Gastrocnemius medialis (tissue), 4 donors: Measurements from ENCODE around the gene ADCY9. TPM values are rescaled to one million over a fixed set of nuclear protein-coding genes. Genes with fewer than 3 reads are reported as not detected.
"Not testable (repeated sequence)": the region's sequence is repeated elsewhere in the genome, so short reads cannot be mapped to it uniquely, and the experiment has no call there.

Experiments
- ATAC-seq, 2 donors: fragments of 150-250 bp; one replicate each; pipeline ENCODE4 v1.9.1; 2016
- DNase-seq, 2 donors: peaks; one replicate each; pipeline ENCODE4 v3.0.0-alpha.2; 2019
- H3K27ac ChIP-seq, 4 donors: fragments of 200-600 bp; sonication (generic); 1 replicate in 1 of 4; 2 replicates in 3 of 4; pipeline ENCODE4 v1.5.1; 2016 to 2018; ENCODE audit warnings: mild to moderate bottlenecking in 2 of 4, moderate library complexity in 1 of 4
- H3K27me3 ChIP-seq, 3 donors: fragments of 200-600 bp; sonication (generic) in 2 of 3; 1 replicate in 1 of 3; 2 replicates in 2 of 3; pipeline versions ENCODE4 v1.5.1 to v1.6.0; 2016 to 2019; ENCODE audit warnings: mild to moderate bottlenecking in 1 of 3, moderate library complexity in 1 of 3
- H3K36me3 ChIP-seq, 2 donors: fragments of 200-600 bp; sonication (generic) in 1 of 2; one replicate each; pipeline ENCODE4 v1.5.1; 2017 to 2018
- H3K4me1 ChIP-seq, 2 donors: fragments of 200-600 bp; sonication (generic) in 1 of 2; one replicate each; pipeline ENCODE4 v1.5.1; 2016 to 2017; ENCODE audit warnings: mild to moderate bottlenecking in 2 of 2
- H3K4me3 ChIP-seq, 4 donors: fragments of 200-600 bp; sonication (generic) in 3 of 4; 1 replicate in 1 of 4; 2 replicates in 3 of 4; pipeline ENCODE4 v1.5.1; 2016 to 2019; ENCODE audit warnings: mild to moderate bottlenecking in 2 of 4
- H3K9me3 ChIP-seq, 3 donors: fragments of 200-600 bp; sonication (generic) in 2 of 3; 1 replicate in 1 of 3; 2 replicates in 2 of 3; pipeline ENCODE4 v1.5.1; 2016 to 2019
- POLR2A ChIP-seq, 2 donors: fragments of 450-650 bp; IDR thresholded peaks; one replicate each; pipeline ENCODE4 v1.6.1; 2017; ENCODE audit warnings: antibody characterized with exemption in 2 of 2, mild to moderate bottlenecking in 2 of 2, moderate library complexity in 2 of 2
- in situ Hi-C, 4 donors: fragments of 200-750 bp; cut with MboI; loops; one replicate each; pipeline versions ENCODE4 v1.15.0 to v1.8.0; 2017; ENCODE audit warnings: low sequenced_read_pairs in 4 of 4
- intact Hi-C: fragments of 100-400 bp; cut with DNase I; formaldehyde crosslinking; loops from one replicate; pipeline ENCODE4 v1.15.1; 2023; ENCODE audit warnings: low total_unique reads
- total RNA-seq, 4 donors: library from RNA; depleted of rRNA; stranded (reverse); fragments of >200 nt; gene quantifications; one replicate each; pipeline versions ENCODE4 v1.1.0 to v1.2.3, GENCODE V29; 2016
- TF ChIP-seq, protein P1 (sequence below), 5 experiments: fragments of 450-650 bp in 3 of 5; fragments of 200-600 bp in 2 of 5; sonication (generic) in 2 of 5; IDR thresholded peaks in 4 of 5; conservative IDR thresholded peaks in 1 of 5; 1 replicate in 4 of 5; 2 replicates in 1 of 5; pipeline ENCODE4 v1.5.1; 2016 to 2019; ENCODE audit warnings: antibody characterized with exemption in 5 of 5, mild to moderate bottlenecking in 3 of 5, moderate library complexity in 3 of 5

Gene ADCY9
- total RNA-seq, 4 donors from 2014 or later = 84.9 to 223 (median 163) TPM

DNA sequence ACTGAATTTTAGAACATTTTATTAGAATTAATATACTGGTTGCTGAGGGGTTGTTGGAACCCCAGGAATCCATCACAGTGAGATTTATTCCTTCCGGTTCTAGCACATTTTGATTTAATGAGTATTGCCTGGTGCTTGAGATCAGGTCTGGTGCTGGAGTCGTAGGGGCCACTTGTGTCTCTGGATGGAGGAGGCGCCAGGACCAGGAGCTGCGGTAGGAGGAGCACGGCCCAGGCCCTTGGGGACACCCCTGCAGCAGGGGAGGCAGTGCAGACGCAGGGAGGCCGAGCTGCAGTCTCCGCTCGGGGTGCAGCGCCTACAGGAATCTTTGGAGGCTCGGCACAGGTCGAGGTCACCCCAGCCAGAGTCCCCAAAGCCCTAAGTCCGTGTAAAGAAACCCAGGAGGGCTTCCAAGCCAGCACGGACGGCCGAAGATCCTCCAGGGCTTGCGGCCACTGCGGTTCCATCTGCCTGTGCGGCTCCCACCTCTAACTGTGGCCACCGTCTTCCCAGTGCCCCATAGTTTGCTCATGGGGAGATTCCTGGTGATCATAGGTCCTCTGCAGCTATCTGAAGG, 169.6 kb downstream of the ADCY9 start:
- intact Hi-C loops = no loop called here

DNA sequence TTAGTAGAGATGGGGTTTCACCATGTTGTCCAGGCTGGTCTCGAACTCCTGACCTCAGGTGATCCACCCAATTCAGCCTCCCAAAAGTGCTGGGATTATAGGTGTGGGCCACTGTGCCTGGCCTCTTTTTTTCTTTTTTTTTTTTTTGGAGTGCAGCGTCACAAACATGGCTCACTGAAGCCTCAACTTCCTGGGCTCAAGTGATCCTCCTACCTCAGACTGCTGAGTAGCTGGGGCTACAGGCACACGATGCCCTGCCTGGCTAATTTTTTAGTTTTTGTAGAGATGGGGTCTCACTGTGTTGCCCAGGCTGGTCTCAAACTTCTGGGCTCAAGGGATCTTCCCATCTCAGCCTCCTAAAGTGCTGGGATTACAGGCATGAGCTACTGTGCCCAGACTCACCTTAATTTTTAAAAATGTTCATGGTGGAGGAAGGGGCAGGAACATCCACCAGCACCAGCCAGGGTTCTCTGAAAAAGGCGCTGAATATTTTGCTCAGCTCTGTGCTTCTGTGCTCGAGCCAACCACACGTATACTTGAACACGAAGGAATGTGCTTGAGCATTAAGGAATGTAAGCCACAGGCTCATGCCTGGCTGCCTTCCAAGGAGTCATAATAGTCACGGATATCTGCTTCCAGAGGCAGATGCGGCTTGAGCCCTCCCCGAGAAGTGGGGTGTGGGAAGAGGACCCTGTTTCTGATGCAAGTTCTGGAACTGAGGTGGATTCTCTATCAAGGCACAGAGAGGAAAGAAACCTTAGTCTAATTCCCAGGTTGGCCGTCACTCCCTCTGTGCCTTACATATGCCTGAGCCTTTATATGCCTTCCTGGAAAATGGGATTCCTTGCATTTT, 170.3 kb downstream of the ADCY9 start:
- intact Hi-C loops = no loop called here
- H3K4me3 ChIP-seq = no peak overlapping the region
- H3K36me3 ChIP-seq = no peaks in the 10 kb centered on the region
- TF ChIP-seq POLR2A (IDR thresholded peaks at IDR 0.05) = no peak
- TF ChIP-seq, protein P1, sequence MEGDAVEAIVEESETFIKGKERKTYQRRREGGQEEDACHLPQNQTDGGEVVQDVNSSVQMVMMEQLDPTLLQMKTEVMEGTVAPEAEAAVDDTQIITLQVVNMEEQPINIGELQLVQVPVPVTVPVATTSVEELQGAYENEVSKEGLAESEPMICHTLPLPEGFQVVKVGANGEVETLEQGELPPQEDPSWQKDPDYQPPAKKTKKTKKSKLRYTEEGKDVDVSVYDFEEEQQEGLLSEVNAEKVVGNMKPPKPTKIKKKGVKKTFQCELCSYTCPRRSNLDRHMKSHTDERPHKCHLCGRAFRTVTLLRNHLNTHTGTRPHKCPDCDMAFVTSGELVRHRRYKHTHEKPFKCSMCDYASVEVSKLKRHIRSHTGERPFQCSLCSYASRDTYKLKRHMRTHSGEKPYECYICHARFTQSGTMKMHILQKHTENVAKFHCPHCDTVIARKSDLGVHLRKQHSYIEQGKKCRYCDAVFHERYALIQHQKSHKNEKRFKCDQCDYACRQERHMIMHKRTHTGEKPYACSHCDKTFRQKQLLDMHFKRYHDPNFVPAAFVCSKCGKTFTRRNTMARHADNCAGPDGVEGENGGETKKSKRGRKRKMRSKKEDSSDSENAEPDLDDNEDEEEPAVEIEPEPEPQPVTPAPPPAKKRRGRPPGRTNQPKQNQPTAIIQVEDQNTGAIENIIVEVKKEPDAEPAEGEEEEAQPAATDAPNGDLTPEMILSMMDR (IDR thresholded peaks at IDR 0.05 in 4 of 5, conservative IDR thresholded peaks at IDR 0.05 in 1 of 5) = no peak
- H3K4me1 ChIP-seq = peaks cover 22 to 29% of the 10 kb centered on the region in 2 donors
- H3K27ac ChIP-seq = peak overlapping the region in 1 of 4 donors; percentile 4
- no peaks in the 10 kb centered on the region for H3K27me3 ChIP-seq
- no peak for ATAC-seq
- no peaks in the 10 kb centered on the region for H3K9me3 ChIP-seq
- in situ Hi-C loops = no loop called here
- DNase-seq = no peak

More for the DNA sequence above, 169.6 kb downstream of the ADCY9 start:
- in situ Hi-C loops = no loop called here
- TF ChIP-seq, protein P1 (IDR thresholded peaks at IDR 0.05 in 4 of 5, conservative IDR thresholded peaks at IDR 0.05 in 1 of 5) = no peak
- TF ChIP-seq POLR2A (IDR thresholded peaks at IDR 0.05) = no peak
- DNase-seq (no peak), ATAC-seq (no peak)
- H3K4me3 ChIP-seq = no peak overlapping the region
- no peaks in the 10 kb centered on the region for H3K27me3 ChIP-seq
- peaks cover 30 to 37% of the 10 kb centered on the region in 2 donors for H3K4me1 ChIP-seq
- no peak overlapping the region for H3K27ac ChIP-seq
- H3K9me3 ChIP-seq = no peaks in the 10 kb centered on the region
- H3K36me3 ChIP-seq = no peaks in the 10 kb centered on the region

DNA sequence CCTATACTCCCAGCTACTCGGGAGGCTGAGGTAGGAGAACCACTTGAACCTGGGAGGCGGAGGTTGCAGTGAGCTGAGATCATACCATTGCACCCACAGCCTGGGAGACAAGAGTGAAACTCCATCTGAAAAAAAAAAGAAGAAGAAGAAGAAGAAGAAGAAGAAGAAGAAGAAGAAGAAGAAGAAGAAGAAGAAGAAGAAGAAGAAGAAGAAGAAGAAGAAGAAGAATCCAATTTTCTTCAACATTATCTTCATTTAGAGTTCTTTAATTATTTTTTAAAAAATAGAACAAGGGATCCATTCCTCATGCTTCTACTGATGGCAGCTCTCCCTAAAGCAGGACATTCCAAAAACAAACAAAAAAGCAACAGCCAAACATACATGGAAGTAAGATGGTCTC, 171.8 kb downstream of the ADCY9 start:
- in situ Hi-C loops, H3K27ac ChIP-seq, intact Hi-C loops, H3K9me3 ChIP-seq, H3K27me3 ChIP-seq, H3K4me3 ChIP-seq, H3K36me3 ChIP-seq, DNase-seq, ATAC-seq: not testable (repeated sequence)
- peaks cover 7 to 16% of the 10 kb centered on the region in 2 donors for H3K4me1 ChIP-seq

DNA sequence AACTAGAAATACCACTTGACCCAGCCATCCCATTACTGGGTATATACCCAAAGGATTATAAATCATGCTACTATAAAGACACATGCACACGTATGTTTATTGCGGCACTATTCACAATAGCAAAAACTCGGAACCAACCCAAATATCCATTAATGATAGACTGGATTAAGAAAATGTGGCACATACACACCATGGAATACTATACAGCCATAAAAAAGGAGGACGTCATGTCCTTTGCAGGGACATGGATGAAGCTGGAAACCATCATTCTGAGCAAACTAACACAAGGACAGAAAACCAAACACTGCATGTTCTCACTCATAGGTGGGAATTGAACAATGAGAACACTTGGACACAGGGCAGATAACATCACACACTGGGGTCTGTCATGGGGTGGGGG, 174.1 kb downstream of the ADCY9 start:
- H3K36me3 ChIP-seq, in situ Hi-C loops, H3K9me3 ChIP-seq, ATAC-seq, intact Hi-C loops, DNase-seq, H3K27me3 ChIP-seq, H3K27ac ChIP-seq, H3K4me3 ChIP-seq: not testable (repeated sequence)
- peaks cover 3 to 16% of the 10 kb centered on the region in 2 donors for H3K4me1 ChIP-seq

DNA sequence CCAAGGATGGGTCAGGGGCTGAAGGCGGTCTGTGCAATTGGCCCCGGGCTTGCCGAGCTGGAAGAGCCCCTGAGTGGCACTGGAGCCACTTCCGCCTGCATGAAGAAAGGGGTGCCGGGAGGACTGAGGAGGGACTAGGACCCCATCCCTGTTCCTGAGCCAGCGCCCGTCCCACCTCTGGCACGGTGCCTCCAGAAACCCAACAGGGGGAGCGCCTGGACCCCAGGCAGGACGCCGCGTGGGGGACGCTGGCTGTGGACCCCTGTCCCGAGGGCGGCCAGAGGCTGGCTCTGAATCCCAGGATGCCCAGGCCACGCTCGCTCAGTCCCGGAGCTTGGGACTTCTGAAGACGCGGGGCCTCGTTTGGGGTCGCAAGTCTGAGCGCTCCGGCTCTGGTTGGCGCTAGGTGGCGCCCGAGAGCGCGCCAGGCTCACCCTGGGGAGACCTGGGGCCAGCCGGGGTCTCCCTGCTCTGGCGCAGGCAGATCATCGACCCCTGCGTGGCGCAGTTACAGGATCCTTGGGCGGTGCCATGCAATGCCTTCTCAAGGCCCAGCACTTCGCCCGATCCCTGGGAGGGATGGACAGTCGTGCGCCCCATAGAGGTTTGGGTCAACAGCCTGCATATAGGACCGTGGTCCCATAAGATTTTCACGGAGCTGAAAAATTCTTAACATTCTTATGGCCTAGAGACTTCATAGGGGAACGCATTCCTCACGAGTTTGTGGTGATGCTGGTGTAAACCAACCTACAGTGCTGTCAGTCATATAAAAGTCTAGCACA, 177.2 kb downstream of the ADCY9 start:
- intact Hi-C loops (loop anchor here (2.0 kb wide), 1 partner anchor 178 kb away; the partner anchor contains the start of gene ADCY9), in situ Hi-C loops (no loop called here)
- Histone ChIP-seq H3K27me3 (no peaks in the 10 kb centered on the region), H3K4me3 (peak overlapping the region; percentile 51 to 65 (median 60)), H3K36me3 (no peaks in the 10 kb centered on the region), H3K27ac (no peak overlapping the region), H3K9me3 (no peaks in the 10 kb centered on the region), H3K4me1 (peaks cover 3 to 8% of the 10 kb centered on the region in 2 donors)
- TF ChIP-seq, protein P1 (IDR thresholded peaks at IDR 0.05 in 4 of 5, conservative IDR thresholded peaks at IDR 0.05 in 1 of 5) = peak; percentile 77 to 98 (median 89)
- no peak for TF ChIP-seq POLR2A (IDR thresholded peaks at IDR 0.05)
- peak; percentile 41 to 76 for ATAC-seq
- DNase-seq = no peak
